HEK293 (cell line): ENCODE data around the gene CFAP46.

Source experiments
- CTCF ChIA-PET: fragments of 350-600 bp; formaldehyde crosslinking; extraction: SDS; loops from one replicate; lab custom pipeline; 2021; ENCODE audit warnings: antibody characterized with exemption; lab: Yijun Ruan, JAX
- POLR2A ChIA-PET: fragments of 300-600 bp; formaldehyde crosslinking; extraction: SDS; loops from one replicate; lab custom pipeline; 2020; ENCODE audit warnings: antibody characterized with exemption, inconsistent platforms; lab: Yijun Ruan, JAX
- H3K27ac ChIP-seq: fragments of 200-500 bp; sonication (Bioruptor generic); 2 replicates; pipeline ENCODE4 v1.5.1; 2014; ENCODE audit warnings: low read depth, low read length, control low read depth, inconsistent platforms; ENCODE audit errors: extremely low read depth
- H3K36me3 ChIP-seq, 2 experiments: fragments of 200-500 bp in 1 of 2; sonication (Bioruptor generic) in 1 of 2; 1 replicate in 1 of 2; 2 replicates in 1 of 2; pipeline ENCODE4 v1.5.1; 2014 to 2017; ENCODE audit warnings: inconsistent platforms in 2 of 2, low read length in 2 of 2; ENCODE audit not compliant: control insufficient read depth in 2 of 2, insufficient read depth in 1 of 2
- H3K4me1 ChIP-seq: fragments of 200-500 bp; sonication (Bioruptor generic); 2 replicates; pipeline ENCODE4 v1.5.1; 2014; ENCODE audit warnings: mild to moderate bottlenecking, low read length, inconsistent platforms; ENCODE audit not compliant: control insufficient read depth, insufficient read depth
- H3K4me3 ChIP-seq: 2 replicates; pipeline ENCODE4 v1.5.1; 2011; ENCODE audit warnings: low read depth, mild to moderate bottlenecking, control low read depth, low read length, moderate library complexity
- H3K9me3 ChIP-seq: fragments of 200-500 bp; sonication (Bioruptor generic); 2 replicates; pipeline ENCODE4 v1.5.1; 2014; ENCODE audit warnings: low read depth, low read length, inconsistent platforms; ENCODE audit not compliant: control insufficient read depth, insufficient read depth
- GLI2 ChIP-seq: fragments of 450-650 bp; formaldehyde crosslinking; IDR thresholded peaks from 2 replicates; pipeline ENCODE4; 2017; ENCODE audit warnings: missing biosample characterization, missing genetic modification characterization, low read depth, borderline replicate concordance
- KLF16 ChIP-seq: fragments of 450-650 bp; formaldehyde crosslinking; IDR thresholded peaks from 2 replicates; pipeline ENCODE4 v1.5.1; 2017; ENCODE audit warnings: missing biosample characterization, missing genetic modification characterization
- OSR2 ChIP-seq: fragments of 450-650 bp; formaldehyde crosslinking; IDR thresholded peaks from 2 replicates; pipeline ENCODE4 v1.5.1; 2016; ENCODE audit warnings: missing biosample characterization, missing genetic modification characterization
- YY2 ChIP-seq: fragments of 450-650 bp; formaldehyde crosslinking; IDR thresholded peaks from 2 replicates; pipeline ENCODE4 v1.5.1; 2016; ENCODE audit warnings: missing biosample characterization, missing genetic modification characterization
- ZNF114 ChIP-seq: fragments of 450-650 bp; formaldehyde crosslinking; IDR thresholded peaks from 2 replicates; pipeline ENCODE4 v1.5.0; 2017; ENCODE audit warnings: missing biosample characterization, missing genetic modification characterization
- ZNF155 ChIP-seq: fragments of 450-650 bp; formaldehyde crosslinking; IDR thresholded peaks from 2 replicates; pipeline ENCODE4 v1.5.1; 2016; ENCODE audit warnings: missing biosample characterization, missing genetic modification characterization
- ZNF169 ChIP-seq: fragments of 450-650 bp; formaldehyde crosslinking; IDR thresholded peaks from 2 replicates; pipeline ENCODE4 v1.5.1; 2016; ENCODE audit warnings: missing biosample characterization, missing genetic modification characterization
- ZNF292 ChIP-seq: fragments of 450-650 bp; formaldehyde crosslinking; IDR thresholded peaks from 2 replicates; pipeline ENCODE4 v1.5.1; 2016; ENCODE audit warnings: low read depth, missing biosample characterization, missing genetic modification characterization, borderline replicate concordance
- ZNF37A ChIP-seq: fragments of 450-650 bp; IDR thresholded peaks from 2 replicates; pipeline ENCODE4 v1.5.1; 2018; ENCODE audit warnings: missing biosample characterization, missing genetic modification characterization
- ZNF521 ChIP-seq: fragments of 450-650 bp; formaldehyde crosslinking; IDR thresholded peaks from 2 replicates; pipeline ENCODE4 v1.5.1; 2017; ENCODE audit warnings: missing biosample characterization, mild to moderate bottlenecking, missing genetic modification characterization
- ZNF654 ChIP-seq: fragments of 450-650 bp; formaldehyde crosslinking; IDR thresholded peaks from 2 replicates; pipeline ENCODE4 v1.5.1; 2016; ENCODE audit warnings: low read depth, missing biosample characterization, missing genetic modification characterization
- ZNF830 ChIP-seq: fragments of 450-650 bp; IDR thresholded peaks from 2 replicates; pipeline ENCODE4 v1.5.0; 2018; ENCODE audit warnings: missing biosample characterization, missing genetic modification characterization, low read depth, mild to moderate bottlenecking, moderate library complexity
- TF ChIP-seq, protein P1 (sequence below): fragments of 450-650 bp; formaldehyde crosslinking; IDR thresholded peaks from 2 replicates; pipeline ENCODE4 v1.5.1; 2016; ENCODE audit warnings: missing biosample characterization, missing genetic modification characterization, borderline replicate concordance
- TF ChIP-seq, protein P2 (sequence below): fragments of 450-650 bp; formaldehyde crosslinking; IDR thresholded peaks from 2 replicates; pipeline ENCODE4 v1.5.1; 2017; ENCODE audit warnings: missing biosample characterization, missing genetic modification characterization
- TF ChIP-seq, protein P3 (sequence below): IDR thresholded peaks from 2 replicates; pipeline ENCODE4 v1.6.1; 2011; ENCODE audit warnings: mild to moderate bottlenecking, low read depth, low read length, borderline replicate concordance
- TF ChIP-seq, protein P4 (sequence below): fragments of 450-650 bp; formaldehyde crosslinking; IDR thresholded peaks from 2 replicates; pipeline ENCODE4 v1.5.1; 2016; ENCODE audit warnings: missing biosample characterization, missing genetic modification characterization
- TF ChIP-seq, protein P5 (sequence below): fragments of 450-650 bp; formaldehyde crosslinking; IDR thresholded peaks from 2 replicates; pipeline ENCODE4 v1.5.1; 2016; ENCODE audit warnings: missing biosample characterization, missing genetic modification characterization

Gene CFAP46

DNA sequence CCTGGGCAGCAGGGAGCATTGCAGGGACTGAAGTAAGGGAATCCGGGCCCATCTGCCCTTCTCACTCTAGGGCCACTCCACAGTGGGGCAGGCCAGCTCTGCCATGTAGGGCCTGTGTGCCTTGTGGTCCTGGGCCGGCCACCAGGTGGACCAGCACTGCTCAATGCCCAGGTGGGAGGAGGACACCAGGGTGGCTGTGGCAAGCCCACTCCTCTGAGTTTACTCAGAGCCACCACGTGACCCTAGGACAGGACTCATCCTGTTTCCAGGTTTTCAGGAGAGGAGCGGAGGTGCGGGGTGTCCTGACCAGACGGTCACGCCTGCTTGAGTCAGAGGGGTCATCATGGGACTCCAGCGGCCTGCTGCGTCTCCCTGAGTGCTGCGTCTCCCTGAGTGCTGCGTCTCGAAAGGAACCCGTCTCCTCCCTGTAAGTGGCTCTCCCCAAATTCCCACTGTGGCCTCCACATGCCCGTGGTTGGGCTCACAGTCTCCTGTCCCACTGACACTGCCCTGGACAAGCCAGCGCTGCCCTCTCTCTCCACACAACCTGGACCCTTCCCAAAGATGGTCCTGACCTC lies 2.9 kb downstream of the CFAP46 start (continued):
- TF ChIP-seq, protein P1, sequence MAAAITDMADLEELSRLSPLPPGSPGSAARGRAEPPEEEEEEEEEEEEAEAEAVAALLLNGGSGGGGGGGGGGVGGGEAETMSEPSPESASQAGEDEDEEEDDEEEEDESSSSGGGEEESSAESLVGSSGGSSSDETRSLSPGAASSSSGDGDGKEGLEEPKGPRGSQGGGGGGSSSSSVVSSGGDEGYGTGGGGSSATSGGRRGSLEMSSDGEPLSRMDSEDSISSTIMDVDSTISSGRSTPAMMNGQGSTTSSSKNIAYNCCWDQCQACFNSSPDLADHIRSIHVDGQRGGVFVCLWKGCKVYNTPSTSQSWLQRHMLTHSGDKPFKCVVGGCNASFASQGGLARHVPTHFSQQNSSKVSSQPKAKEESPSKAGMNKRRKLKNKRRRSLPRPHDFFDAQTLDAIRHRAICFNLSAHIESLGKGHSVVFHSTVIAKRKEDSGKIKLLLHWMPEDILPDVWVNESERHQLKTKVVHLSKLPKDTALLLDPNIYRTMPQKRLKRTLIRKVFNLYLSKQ: no peak
- no peak for TF ChIP-seq ZNF830 (tag by site-specific recombination)
- TF ChIP-seq OSR2 (tag by site-specific recombination): no peak

DNA sequence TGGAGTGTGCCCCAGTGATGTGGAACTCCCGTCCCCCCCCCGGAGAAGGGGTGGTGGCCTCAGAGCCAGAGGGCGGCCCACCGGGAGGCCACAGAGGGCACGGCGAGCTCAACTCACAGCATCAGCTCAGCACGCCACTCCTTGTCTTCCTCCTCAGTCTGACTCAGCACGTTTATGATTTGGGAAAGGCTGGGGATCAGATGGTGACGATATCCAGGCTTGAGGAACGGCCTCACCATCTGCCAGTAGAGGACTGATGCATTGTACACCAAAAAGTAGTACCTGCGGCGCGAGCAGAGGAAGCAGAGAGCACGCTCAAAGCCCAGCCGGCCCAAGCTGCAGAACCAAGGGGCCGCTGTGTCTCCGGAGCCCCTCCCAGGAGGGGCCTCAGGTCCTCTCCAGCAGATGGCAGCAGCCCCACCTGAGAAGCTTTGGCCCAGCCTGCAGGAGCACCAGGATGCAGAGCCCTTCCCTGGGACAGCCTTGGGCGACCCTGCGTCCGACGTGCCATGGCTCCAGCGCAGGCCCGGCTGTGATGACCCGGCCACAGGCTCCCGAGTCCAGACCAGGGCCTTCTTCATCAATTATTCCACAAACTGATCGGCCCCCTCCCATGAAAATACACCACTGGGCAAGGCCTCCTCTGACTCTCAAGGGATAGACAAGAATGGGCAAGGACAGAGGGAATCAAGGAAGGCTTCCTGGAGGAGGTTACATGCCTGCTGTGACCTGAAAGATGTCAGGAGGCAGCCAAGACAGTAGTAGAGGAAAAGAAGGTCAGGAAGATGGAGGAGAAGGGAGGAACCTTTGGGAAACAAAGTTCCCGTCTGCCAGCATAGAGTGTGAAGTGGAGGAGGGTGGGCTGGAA lies 3.7 kb downstream of the CFAP46 start:
- ChIA-PET POLR2A (no interaction called here), CTCF (interaction anchor here (0.9 to 2.9 kb wide), 3 partner anchors 33 to 186 kb away, joined by 3 to 16 read pairs (median 3); no protein-coding TSS in a partner anchor)
- H3K4me1 ChIP-seq: no peaks in the 10 kb centered on the region

DNA sequence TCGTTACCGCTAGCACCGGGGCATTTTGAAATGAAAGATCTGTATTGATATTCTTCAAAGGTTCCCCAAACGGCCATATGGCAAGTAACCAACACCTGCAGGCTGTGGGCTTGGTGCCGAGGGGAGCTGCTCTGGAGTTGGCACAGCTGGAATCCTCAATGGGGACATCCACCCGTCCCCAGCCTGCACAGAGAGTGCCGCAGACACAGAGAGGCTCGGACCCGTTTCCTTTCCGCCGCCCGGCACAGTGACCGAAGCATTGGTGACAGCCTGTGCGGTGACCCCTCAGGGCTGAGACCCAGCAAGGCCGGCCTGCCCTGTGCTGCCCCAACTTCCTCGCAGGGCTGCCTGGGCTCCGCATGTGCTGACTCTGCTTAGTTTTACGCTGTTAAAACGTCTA lies 4.5 kb downstream of the CFAP46 start:
- no peaks in the 10 kb centered on the region for H3K36me3 ChIP-seq
- CTCF ChIA-PET: interaction anchor here (0.9 to 2.9 kb wide), 4 partner anchors 11 to 187 kb away, joined by 3 to 16 read pairs (median 3); no protein-coding TSS in a partner anchor
- POLR2A ChIA-PET: no interaction called here
- no peaks in the 10 kb centered on the region for H3K9me3 ChIP-seq
- TF ChIP-seq ZNF169 (tag by site-specific recombination) (no peak), ZNF292 (no peak), KLF16 (tag by site-specific recombination) (no peak), YY2 (tag by site-specific recombination) (no peak), ZNF114 (tag by site-specific recombination) (no peak), ZNF521 (tag by site-specific recombination) (no peak), ZNF37A (tag by site-specific recombination) (no peak), GLI2 (tag by site-specific recombination) (no peak), ZNF155 (tag by site-specific recombination) (no peak)
- TF ChIP-seq, protein P2, sequence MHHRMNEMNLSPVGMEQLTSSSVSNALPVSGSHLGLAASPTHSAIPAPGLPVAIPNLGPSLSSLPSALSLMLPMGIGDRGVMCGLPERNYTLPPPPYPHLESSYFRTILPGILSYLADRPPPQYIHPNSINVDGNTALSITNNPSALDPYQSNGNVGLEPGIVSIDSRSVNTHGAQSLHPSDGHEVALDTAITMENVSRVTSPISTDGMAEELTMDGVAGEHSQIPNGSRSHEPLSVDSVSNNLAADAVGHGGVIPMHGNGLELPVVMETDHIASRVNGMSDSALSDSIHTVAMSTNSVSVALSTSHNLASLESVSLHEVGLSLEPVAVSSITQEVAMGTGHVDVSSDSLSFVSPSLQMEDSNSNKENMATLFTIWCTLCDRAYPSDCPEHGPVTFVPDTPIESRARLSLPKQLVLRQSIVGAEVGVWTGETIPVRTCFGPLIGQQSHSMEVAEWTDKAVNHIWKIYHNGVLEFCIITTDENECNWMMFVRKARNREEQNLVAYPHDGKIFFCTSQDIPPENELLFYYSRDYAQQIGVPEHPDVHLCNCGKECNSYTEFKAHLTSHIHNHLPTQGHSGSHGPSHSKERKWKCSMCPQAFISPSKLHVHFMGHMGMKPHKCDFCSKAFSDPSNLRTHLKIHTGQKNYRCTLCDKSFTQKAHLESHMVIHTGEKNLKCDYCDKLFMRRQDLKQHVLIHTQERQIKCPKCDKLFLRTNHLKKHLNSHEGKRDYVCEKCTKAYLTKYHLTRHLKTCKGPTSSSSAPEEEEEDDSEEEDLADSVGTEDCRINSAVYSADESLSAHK (tag by site-specific recombination): no peak
- TF ChIP-seq, protein P3, sequence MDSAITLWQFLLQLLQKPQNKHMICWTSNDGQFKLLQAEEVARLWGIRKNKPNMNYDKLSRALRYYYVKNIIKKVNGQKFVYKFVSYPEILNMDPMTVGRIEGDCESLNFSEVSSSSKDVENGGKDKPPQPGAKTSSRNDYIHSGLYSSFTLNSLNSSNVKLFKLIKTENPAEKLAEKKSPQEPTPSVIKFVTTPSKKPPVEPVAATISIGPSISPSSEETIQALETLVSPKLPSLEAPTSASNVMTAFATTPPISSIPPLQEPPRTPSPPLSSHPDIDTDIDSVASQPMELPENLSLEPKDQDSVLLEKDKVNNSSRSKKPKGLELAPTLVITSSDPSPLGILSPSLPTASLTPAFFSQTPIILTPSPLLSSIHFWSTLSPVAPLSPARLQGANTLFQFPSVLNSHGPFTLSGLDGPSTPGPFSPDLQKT: no peak
- TF ChIP-seq, all 188 proteins: peak for 0
- Histone ChIP-seq H3K27ac (no peak overlapping the region), H3K4me1 (no peaks in the 10 kb centered on the region), H3K4me3 (no peak overlapping the region)

More for the DNA sequence above, 3.7 kb downstream of the CFAP46 start:
- Histone ChIP-seq H3K9me3 (no peaks in the 10 kb centered on the region), H3K36me3 (no peaks in the 10 kb centered on the region), H3K27ac (no peak overlapping the region), H3K4me3 (no peak overlapping the region)
- TF ChIP-seq, protein P4, sequence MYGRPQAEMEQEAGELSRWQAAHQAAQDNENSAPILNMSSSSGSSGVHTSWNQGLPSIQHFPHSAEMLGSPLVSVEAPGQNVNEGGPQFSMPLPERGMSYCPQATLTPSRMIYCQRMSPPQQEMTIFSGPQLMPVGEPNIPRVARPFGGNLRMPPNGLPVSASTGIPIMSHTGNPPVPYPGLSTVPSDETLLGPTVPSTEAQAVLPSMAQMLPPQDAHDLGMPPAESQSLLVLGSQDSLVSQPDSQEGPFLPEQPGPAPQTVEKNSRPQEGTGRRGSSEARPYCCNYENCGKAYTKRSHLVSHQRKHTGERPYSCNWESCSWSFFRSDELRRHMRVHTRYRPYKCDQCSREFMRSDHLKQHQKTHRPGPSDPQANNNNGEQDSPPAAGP: 0 out of 2 replicates have a peak, but pooled peaks have one; percentile 40
- TF ChIP-seq, protein P5, sequence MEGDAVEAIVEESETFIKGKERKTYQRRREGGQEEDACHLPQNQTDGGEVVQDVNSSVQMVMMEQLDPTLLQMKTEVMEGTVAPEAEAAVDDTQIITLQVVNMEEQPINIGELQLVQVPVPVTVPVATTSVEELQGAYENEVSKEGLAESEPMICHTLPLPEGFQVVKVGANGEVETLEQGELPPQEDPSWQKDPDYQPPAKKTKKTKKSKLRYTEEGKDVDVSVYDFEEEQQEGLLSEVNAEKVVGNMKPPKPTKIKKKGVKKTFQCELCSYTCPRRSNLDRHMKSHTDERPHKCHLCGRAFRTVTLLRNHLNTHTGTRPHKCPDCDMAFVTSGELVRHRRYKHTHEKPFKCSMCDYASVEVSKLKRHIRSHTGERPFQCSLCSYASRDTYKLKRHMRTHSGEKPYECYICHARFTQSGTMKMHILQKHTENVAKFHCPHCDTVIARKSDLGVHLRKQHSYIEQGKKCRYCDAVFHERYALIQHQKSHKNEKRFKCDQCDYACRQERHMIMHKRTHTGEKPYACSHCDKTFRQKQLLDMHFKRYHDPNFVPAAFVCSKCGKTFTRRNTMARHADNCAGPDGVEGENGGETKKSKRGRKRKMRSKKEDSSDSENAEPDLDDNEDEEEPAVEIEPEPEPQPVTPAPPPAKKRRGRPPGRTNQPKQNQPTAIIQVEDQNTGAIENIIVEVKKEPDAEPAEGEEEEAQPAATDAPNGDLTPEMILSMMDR (tag by site-specific recombination): peak; percentile 45; the same call in 1 of the 2 replicates
- TF ChIP-seq, protein P1: no peak
- TF ChIP-seq ZNF654: peak; percentile 38
